Measurements from ENCODE around the gene CDH4. TPM values are rescaled to one million over a fixed set of nuclear protein-coding genes. Genes with fewer than 3 reads are reported as not detected.

Gene CDH4
- total and polyA plus RNA-seq, 2 of the 8 experiments (the other 6 are each of a cell fraction or from before 2014, with no cell fraction given), result 4.3 to 7.9 TPM

- Histone ChIP-seq H3K23me2 (ENCODE audit: low read depth, low read length) (peaks cover 4% of the 10 kb centered on the region; the same call in 1 of the 2 replicates), H3K4me1 (replicated peaks in 1 of 4; ENCODE audit: control insufficient read depth in 3 of 4, insufficient read depth in 4 of 4, low read length in 3 of 4) (no peaks in the 10 kb centered on the region; a peak in 2 of 7 replicates), H3K14ac (ENCODE audit: insufficient read length) (no peak overlapping the region), H3K4ac (replicated peaks; ENCODE audit: insufficient read length, low read depth, low read length) (no peak overlapping the region), H2BK15ac (ENCODE audit: low read length) (no peak overlapping the region), H2BK120ac (replicated peaks; ENCODE audit: low read depth, low read length) (no peak overlapping the region), H4K8ac (ENCODE audit: extremely low read depth, insufficient read depth, low read length) (no peak overlapping the region), H4K5ac (ENCODE audit: insufficient read length, low read depth, low read length) (no peak overlapping the region), H3K9ac (replicated peaks in 1 of 4; ENCODE audit: extremely low read depth in 1 of 4, low read depth in 3 of 4, low read length in 3 of 4) (no peak overlapping the region), H2BK5ac (ENCODE audit: low read depth, low read length) (no peak overlapping the region), H3K23ac (ENCODE audit: insufficient read length) (no peak overlapping the region), H2BK12ac (ENCODE audit: low read depth, low read length) (no peak overlapping the region), H3K27me3 (replicated peaks in 1 of 4; ENCODE audit: control insufficient read depth in 3 of 4, extremely low read depth in 1 of 4, insufficient read depth in 3 of 4, low read length in 3 of 4) (peaks cover 0 to 4% (median under 1%) of the 10 kb centered on the region in 4 experiments; a peak in 5 of 7 replicates), H3K79me1 (ENCODE audit: low read depth, low read length) (no peaks in the 10 kb centered on the region), H2AK5ac (ENCODE audit: low read depth, low read length) (no peak overlapping the region), H2BK20ac (ENCODE audit: low read length) (no peak overlapping the region), H3K36me3 (ENCODE audit: control insufficient read depth in 2 of 4, insufficient read depth in 4 of 4, low read length in 3 of 4) (no peaks in the 10 kb centered on the region; a peak in 1 of 8 replicates), H2AFZ (ENCODE audit: low read length) (no peak overlapping the region), H3K4me3 (ENCODE audit: extremely low read depth in 1 of 4, insufficient read depth in 2 of 4, low read depth in 3 of 4, low read length in 4 of 4) (no peak overlapping the region), H3K4me2 (ENCODE audit: insufficient read depth in 1 of 2, low read depth in 2 of 2, low read length in 2 of 2) (no peak overlapping the region), H4K20me1 (replicated peaks in 1 of 2; ENCODE audit: control insufficient read depth in 1 of 2, insufficient read depth in 2 of 2, low read length in 2 of 2) (peaks cover 2 to 3% of the 10 kb centered on the region in 2 experiments), H4K91ac (replicated peaks; ENCODE audit: insufficient read length, low read length) (no peak overlapping the region), H3K27ac (ENCODE audit: low read depth, low read length) (no peak overlapping the region), H3K9me3 (ENCODE audit: insufficient read depth in 2 of 2, low read depth in 1 of 2, low read length in 1 of 2) (no peaks in the 10 kb centered on the region; a peak in 1 of 4 replicates), H3K18ac (ENCODE audit: extremely low read depth, low read length) (no peak overlapping the region), H3K56ac (replicated peaks; ENCODE audit: insufficient read length, low read depth, low read length) (no peak overlapping the region), H3K79me2 (ENCODE audit: control insufficient read depth in 1 of 2, insufficient read depth in 2 of 2, low read length in 2 of 2) (no peaks in the 10 kb centered on the region)
- DNase-seq (ENCODE audit: low read depth in 1 of 2, low spot score in 2 of 2) (no peak), FAIRE-seq (no peak)
- ChIA-PET POLR2A (ENCODE audit: partially characterized antibody) (no interaction called here), CTCF (ENCODE audit: partially characterized antibody) (interaction anchor here (0.9 kb wide), 1 partner anchor 8 kb away, joined by 4 read pairs; no protein-coding TSS in a partner anchor)
- WGBS, 2 experiments (ENCODE audit: extremely low coverage in 1 of 2, insufficient coverage in 1 of 2, insufficient read length in 1 of 2, insufficient replicate concordance in 2 of 2, low coverage in 1 of 2, low lambda C conversion rate in 2 of 2, missing lambda C conversion rate in 1 of 2), result 79% methylated on average over 5 of the region's 5 CpGs; no CpG with 5 or more reads in 1 of the 2 experiments
- TF ChIP-seq NANOG (IDR thresholded peaks at IDR 0.05; ENCODE audit: insufficient read depth, low read depth, low read length, poor library complexity, severe bottlenecking) (no peak), BRCA1 (IDR thresholded peaks at IDR 0.05; ENCODE audit: low read depth, low read length) (no peak), RNF2 (IDR thresholded peaks at IDR 0.05; ENCODE audit: borderline replicate concordance, low read depth, low read length, missing control alignments, poor library complexity, severe bottlenecking) (no peak), HDAC6 (IDR thresholded peaks at IDR 0.05; ENCODE audit: low read depth, low read length) (no peak), CREB1 (IDR thresholded peaks at IDR 0.05) (no peak), RBBP5 (IDR thresholded peaks at IDR 0.05; ENCODE audit: borderline replicate concordance, low read depth, low read length) (no peak), JUN (IDR thresholded peaks at IDR 0.05; ENCODE audit: low read depth, low read length) (no peak), SP1 (IDR thresholded peaks at IDR 0.05; ENCODE audit: low read depth, low read length) (no peak), EGR1 (IDR thresholded peaks at IDR 0.05; ENCODE audit: borderline replicate concordance, low read depth, low read length) (no peak), CHD1 (IDR thresholded peaks at IDR 0.05; ENCODE audit: low read depth, low read length) (no peak), GTF2F1 (IDR thresholded peaks at IDR 0.05; ENCODE audit: borderline replicate concordance, low read depth, low read length) (no peak), SP4 (IDR thresholded peaks at IDR 0.05; ENCODE audit: low read length) (no peak), POU5F1 (IDR thresholded peaks at IDR 0.05; ENCODE audit: low read depth, low read length) (no peak), TEAD4 (IDR thresholded peaks at IDR 0.05; ENCODE audit: low read depth, low read length) (no peak)
- TF ChIP-seq, protein P1, sequence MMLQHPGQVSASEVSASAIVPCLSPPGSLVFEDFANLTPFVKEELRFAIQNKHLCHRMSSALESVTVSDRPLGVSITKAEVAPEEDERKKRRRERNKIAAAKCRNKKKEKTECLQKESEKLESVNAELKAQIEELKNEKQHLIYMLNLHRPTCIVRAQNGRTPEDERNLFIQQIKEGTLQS (IDR thresholded peaks at IDR 0.05; ENCODE audit: insufficient read depth, low read depth, low read length), result no peak
Measured at GRCh38 chr20:61341605-61342004, 89.5 kb downstream of the CDH4 start.

Measured in H1 (cell line).